Umbilical cord (tissue), 2 donors: ENCODE results near the gene RAD51B. TPM values are rescaled to one million over a fixed set of nuclear protein-coding genes. Genes with fewer than 3 reads are reported as not detected.
A peak's percentile ranks its signal among the peaks of the same experiment; 100 is the strongest.
"Not testable (repeated sequence)": the region's sequence is repeated elsewhere in the genome, so short reads cannot be mapped to it uniquely, and the experiment has no call there.

Experiments
- DNase-seq: peaks from one replicate; pipeline ENCODE4 v3.0.0-alpha.2; 2015; ENCODE audit warnings: low spot score
- total RNA-seq: library from RNA; depleted of rRNA; stranded (reverse); fragments of >200 nt; gene quantifications from one replicate; pipeline ENCODE4 v1.2.3, GENCODE V29; 2014; ENCODE audit warnings: low replicate concordance; ENCODE audit not compliant: insufficient read depth

RAD51B gene
- total RNA-seq, 1 donor from 2014 or later, result 34.2 TPM

DNA sequence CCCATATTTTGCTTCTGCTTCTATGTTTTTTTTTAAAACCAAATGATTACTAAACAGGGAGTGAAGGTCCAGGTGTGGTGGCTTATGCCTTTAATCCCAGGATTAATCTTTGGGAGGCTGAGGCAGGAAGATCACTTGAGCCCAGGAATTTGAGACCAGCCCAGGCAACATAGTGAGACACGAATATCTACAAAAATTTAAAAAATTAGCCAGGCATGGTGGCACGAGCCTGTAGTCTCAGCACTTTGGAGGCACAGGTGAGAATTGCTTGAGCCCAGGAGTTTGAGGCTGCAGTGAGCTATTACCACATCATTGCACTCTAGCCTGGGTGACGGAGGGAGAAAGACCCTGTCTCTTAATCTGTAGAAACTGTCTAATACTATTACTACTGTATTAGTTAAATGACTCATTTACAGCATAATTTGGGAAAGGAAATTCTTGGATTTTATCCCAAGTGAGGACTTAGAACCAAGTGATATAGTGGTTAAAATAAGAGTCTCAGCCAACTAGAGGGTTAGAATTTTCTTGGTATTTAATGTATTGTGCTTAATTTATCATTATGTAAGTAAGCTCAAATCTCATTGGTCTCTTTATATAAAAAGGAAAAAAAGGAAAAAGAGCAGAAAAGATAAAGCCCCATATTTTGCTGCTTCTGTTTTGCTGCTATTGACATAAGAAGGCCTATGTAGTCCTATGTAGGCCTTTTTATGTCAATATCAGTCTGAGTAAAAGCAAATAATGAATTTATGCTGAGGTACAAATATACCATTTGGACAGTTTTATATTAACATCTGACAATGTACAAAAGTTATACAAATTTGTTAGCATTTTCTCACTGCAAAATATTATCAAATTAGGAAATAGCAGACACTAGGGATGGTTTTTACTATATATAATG lies 163.4 kb downstream of the RAD51B start:
- DNase-seq, result no peak

DNA sequence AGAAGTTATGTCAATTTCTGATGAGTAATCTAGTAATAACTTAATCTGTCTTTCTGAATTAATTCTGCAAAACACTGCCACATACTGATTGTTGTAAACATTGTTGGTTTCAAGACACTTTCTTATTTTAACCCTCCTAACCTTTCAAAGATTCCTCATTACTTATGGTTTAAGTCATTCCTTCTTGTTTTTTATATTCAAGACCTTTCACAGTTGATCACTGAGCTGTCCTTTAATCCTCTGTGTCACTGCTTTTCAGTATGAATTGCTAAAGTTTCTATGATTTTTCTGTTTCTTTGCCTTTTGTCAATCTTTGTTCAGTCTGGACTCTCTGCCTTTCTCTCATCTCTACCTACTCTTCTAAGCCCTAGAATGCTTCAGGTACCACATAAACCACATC lies 164.7 kb downstream of the RAD51B start:
- no peak for DNase-seq

DNA sequence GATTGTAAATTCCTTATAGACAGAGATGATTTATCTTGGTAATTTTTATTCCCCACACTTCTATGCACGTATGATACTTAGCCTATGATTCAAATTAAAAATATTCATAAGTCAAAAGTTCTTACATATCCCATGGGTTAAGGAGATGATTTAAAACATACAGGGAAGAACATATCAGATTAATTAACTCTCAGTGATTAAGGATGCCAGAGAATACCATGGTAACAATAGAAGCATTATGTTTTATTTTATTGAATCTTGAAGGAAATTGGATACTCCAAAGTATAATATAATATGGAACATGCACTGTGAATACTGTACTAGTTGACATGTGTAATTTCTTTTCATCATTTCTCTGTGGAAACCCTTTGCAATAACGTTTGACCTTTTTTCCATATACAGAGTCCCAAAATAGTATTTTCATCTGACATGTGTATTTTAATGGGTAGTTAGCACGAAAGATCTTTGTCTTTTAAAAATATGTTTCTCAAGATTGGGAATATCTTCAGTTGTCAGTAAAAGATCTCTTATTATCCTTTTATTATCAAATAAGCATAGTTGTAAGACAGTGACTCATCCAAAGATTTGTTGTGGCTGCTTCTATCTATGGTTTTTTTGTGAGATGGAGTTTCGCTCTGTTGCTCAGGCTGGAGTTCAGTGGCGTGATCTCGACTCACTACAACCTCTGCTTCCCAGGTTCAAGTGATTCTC lies 166.7 kb downstream of the RAD51B start:
- peak; percentile 86 for DNase-seq

DNA sequence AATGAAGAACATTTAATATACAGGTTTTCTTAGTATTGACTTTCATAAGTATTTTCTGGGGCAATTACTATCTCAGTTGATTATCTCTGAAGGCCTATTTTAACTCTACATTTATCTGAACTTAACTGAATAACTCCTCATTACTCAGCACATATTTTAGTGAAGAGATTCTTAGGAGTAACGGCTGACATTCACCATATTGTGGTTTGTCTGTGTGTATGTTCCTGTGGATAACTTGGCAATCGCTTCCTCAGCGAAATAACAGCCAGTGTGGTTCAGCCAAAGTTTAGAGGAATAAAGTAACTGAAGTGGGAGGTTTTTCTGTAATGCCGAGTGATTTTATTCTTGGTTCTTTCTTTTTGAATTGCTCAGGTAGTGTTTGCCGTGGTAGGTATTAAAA lies 168.0 kb downstream of the RAD51B start:
- peak; percentile 96 for DNase-seq

DNA sequence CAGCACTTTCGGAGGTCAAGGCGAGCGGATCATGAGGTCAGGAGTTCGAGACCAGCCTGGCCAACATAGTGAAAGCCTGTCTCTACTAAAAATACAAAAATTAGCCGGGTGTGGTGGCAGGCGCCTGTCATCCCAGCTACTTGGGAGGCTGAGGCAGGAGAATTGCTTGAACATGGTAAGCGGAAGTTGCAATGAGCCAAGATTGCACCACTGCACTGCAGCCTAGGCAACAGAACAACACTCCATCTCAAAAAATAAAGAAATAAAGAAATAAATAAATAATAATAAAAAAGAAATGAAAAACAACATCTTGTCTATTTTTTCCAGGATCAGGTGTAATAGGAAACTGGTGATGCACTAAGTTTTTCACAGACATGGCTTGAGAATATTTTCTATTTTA lies 168.6 kb downstream of the RAD51B start:
- DNase-seq, result not testable (repeated sequence)

DNA sequence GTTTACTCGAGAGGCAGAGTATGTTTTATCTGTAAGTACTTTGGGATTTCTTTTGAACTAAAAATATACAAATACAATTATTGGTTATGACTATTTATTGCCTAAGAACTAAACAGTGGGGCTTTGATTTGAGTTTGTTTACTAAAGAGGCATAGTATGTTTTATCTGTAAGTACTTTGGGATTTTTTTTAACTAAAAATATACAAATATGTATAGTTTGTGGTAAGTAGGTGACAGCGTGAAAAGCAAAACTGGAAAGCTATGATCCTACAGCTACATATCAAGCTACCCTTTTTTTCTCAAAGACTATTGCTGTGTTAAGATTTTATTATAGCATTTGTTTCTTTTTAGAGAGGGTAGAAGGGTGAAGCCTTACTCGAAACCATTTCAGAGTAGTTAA lies 171.0 kb downstream of the RAD51B start:
- no peak for DNase-seq

DNA sequence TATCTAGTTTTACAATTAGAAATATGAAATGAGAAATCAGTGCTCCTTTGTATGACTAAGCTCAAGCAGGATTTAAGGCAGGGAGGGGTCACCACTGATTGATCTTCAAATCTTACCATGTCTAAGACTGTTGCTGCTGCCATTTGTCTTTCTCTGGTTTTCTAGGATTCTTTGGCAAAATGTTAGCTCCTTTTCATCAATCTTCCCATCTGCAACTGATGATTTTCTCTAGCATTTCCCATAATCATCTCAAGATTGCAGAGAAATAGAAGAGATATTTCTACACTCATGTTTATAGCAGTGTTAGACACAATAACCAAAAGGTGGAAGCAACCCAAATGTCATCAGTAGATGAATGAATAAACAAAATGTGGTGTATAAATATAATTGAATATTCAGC lies 175.0 kb downstream of the RAD51B start:
- DNase-seq, result no peak

DNA sequence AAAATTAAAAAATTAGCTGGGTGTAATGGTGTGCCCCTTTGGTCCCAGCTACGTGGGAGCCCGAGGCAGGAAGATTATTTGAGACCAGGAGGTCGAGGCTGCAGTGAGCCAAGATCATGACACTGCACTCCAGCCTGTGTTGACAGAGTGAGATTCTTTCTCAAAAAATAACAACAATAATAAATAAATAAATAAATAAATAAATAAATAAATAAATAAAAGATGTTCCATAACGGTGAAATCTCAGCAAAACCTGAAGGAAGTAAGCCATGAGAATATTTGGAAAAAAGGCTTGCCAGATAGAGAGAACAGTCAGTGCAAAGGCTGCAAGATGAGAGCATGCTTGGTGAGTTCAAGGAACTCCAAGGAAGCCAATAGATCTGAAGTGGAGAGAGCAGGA lies 176.7 kb downstream of the RAD51B start:
- DNase-seq, result no peak

DNA sequence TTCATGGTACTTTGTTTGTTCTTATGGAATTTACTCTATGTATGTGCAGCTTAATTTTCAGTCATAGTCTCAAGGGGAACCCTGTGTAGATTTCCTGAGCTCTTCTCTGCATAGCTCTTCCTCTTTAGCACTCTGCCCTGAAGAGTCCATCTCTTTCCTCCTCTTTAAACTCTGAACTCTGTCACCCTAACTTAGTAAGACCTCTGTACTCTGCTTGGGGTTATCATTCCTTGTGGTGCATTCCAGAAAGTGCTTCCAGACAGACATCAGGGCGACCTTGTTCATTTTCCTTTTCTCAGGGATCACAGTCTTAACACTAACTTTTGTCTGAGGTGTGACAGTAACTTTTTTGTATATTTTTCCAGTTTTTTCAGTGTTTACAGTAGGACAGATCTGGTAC lies 179.3 kb downstream of the RAD51B start:
- DNase-seq, result no peak

DNA sequence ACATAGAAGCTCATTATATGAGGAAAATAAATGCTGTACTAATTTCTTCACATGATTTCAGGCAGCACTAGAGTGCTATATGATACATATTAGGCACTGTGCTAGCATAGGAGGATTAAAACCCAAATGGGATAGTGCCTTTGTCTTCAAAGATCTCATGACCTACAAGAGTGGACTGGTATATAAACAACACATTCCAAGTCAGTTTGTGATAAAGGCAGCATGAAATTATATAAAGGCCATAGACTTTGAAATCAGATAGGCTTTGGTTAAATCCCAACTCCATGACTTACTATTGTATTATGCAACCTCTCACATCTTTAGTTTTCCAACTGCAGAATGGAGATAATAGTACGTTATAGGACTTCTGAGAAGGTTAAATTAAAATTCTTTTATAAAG lies 179.7 kb downstream of the RAD51B start:
- no peak for DNase-seq

DNA sequence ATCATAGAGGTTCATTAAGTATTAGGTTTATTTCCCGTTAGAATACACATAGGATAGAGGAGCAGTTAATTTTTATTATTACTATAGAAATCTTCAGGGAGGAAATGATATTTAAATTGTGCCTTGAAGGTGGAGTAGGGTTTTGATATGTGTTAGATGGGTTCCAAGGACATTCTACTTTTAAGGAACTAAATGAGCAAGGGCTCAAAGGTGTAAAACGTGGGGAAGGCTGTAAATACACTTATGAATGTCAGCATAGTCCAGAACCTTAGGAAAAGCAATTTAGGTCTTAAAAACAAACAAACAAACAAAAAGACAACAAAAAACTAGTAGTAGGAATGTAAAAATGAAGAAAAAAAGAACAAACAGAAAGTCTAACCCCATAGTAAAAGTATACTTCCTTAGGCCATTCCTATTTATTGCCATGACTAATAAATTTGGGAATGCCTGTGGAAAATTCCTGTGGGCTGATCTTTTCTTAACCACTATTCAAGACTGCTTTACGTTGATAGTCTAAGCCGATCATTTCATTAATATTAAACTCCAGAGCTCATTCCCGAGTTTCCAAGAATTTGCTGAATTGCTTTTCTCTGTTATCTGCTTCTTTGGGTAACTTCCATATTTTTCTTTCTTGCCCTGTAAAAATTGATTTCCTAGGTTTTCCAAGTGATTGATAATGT lies 180.3 kb downstream of the RAD51B start:
- peak; percentile 84 for DNase-seq

DNA sequence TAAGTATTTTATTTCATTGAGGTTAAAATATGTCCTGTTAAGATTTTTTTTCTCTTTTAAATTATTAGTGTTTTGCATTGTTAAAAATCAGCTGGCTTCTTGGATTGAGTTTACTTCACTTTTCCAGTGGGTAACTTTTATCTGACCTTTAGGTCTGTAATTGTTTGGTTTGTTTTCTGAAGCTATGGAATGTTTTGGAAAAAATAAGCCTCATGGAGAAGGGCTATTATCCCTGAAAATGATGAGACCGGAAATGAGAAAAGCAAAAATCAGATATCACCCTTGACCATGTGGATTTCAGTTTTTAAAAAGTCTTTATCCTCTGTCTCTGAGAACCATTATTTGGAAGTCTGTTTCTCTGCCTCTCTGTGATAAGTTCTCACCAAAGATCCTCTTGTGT lies 180.9 kb downstream of the RAD51B start:
- DNase-seq, result no peak

DNA sequence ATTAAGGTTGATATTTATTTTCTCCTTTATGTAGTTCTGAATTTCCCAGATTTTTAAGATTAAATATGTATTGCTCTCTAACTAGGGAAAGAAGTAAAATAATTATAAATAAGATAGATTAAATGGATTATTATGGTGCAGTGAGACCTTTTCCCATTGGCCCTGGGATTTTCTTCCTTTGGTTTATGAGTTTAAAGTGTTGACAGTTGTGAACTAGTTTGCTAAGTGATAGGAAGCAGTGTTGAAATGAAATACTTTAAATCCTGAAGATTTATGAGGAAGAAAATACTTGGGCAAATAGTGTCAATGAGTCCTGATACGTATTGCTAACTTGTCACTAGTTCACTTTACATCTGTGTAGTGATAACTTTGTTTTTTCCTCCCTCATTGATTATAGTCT lies 188.9 kb downstream of the RAD51B start:
- no peak for DNase-seq

DNA sequence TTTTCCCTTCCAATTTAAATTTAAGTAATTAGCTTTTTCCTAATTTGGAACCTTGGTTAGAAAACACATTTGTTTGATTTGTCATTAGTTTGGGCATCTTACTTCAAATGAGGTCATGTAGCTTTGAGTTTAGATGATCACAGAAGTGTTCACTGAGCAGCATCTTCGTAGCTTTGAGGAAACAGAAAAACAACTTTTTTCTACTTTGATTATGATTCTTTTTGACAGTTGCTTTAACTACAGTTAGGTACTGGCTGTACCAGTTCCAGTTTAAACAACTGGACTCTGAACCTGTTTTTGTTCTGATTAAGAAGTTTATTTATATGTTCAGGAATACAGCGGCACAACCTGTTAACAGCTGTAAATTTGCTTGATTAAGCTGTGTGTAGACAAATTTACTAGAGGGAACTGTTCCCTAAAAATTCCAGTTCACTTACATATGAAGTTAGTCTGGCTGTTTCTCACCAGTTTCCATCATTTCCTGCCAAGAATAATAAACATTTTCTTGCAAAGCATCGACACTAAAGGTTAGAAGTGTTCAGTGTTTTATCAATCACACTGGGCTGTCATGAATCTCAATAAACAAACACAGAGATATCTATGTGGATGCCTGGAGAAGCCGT lies 191.9 kb downstream of the RAD51B start:
- DNase-seq, result peak; percentile 71

DNA sequence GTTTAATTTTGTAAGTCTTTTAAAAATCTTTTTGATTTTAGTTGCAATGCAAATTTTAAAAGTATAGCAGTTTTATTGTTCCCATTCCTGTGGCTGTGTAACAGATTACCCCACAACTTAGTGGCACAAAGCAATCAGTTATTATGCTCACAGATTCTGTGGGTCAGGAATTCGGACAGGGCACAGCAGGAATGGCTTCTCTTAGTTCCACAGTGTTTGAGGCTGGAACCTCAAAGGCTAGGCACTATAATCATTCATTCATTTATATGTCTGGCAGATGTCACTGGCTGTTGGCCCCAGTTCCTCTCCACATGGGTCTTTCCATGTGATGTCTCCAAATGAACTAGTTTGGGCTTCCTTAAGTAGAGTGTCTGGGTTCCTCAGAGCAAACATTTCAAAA lies 193.3 kb downstream of the RAD51B start:
- no peak for DNase-seq

DNA sequence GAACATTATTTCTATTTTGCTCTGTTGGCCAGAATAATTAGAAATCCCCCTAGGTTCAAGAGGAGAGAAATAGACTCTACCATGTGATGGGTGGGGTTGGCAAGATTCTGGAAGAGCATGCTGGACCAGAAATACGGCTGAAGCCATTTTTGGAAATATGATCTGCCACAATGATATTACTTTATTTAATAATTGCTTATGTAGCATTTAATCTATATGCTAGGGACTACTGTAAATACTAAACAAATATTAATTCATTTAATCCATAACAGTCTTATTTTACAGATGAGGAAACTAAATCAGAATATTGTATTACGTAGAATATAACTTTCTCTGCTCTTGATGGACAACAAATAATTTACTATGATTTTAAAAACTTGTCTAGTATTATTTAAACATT lies 193.7 kb downstream of the RAD51B start:
- DNase-seq, result no peak

DNA sequence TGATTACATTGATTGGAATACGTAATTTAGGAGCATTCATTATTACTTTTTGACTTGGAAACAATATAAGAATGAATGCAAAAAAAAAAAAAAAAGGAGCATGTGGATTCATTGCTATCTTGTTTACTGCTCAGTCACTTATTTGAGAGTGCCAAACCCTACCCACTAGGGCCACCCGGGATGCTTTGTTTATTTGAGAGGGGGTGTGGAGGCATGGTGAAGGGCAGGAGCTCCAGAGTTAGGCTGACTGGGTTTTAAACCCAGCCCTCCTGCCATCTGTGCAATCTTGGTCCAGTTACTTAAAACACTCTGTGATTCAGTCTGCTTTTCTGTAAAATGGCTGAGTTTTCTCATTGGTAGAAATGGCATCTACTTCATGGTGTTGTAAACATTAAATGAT lies 195.2 kb downstream of the RAD51B start:
- no peak for DNase-seq

DNA sequence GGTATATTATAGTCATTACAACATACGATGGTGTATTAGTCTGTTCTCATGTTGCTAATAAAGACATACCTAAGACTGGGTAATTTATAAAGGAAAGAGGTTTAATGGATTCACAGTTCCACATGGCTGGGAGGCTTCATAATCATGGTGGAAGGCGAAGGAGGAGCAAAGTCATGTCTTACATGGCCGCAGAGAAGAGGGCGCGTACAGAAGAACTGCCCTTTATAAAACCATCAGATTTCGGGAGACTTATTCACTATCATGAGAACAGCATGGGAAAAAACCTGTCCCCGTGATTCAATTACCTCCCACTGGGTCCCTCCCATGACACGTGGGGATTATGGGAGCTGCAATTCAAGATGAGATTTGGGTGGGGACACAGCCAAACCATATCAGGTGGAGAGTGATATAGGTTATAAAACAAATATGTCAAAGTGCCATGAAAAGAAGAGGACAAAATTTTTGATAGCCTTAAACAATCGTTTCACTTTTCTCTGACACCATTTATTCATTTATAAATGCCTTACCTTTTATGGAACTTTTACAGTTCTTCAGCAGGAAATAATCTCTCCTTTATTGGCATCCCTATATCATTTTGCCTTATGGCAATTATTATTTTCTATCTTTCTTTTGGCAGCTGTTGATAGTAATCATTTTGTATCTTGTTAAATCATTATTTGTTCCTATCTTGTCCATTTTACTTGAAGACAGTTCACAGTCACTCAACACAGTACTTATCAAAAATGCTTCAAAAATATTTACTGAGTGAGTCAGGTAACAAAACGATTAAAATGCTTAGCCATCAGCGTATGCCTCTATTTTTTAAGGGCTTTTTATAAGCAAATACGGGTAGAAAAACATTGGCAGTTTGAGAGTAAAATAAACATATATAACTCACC lies 196.0 kb downstream of the RAD51B start:
- no peak for DNase-seq

DNA sequence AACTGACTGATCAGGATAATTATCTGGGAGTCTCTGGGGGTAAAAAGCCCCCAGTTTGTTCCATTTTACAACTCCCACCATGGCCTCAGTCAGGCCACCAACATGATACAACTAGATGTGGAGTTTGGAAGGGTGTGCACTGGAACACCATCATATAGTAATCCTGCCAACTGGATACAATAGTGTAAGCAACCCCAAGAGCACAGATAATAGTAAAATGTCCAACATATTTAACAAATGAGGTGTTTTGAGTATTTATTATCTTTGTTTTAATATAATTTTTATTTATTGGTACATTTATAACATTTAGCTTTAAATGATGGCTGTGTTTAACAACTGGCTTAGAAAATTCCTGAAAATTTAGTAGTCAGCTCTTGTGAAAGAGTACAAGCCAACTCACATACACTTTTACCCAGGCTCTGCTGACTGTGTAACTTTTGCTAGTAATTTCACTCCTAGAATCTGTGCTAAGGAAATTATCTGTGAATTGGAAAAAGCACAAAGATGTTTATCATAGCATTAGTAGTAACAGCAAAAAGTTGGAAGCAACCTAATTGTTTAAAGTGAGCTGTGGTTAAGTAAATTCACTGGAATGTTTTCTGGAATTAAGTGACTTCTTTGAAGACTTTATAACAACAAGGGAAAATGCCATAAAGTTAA lies 196.8 kb downstream of the RAD51B start:
- no peak for DNase-seq

DNA sequence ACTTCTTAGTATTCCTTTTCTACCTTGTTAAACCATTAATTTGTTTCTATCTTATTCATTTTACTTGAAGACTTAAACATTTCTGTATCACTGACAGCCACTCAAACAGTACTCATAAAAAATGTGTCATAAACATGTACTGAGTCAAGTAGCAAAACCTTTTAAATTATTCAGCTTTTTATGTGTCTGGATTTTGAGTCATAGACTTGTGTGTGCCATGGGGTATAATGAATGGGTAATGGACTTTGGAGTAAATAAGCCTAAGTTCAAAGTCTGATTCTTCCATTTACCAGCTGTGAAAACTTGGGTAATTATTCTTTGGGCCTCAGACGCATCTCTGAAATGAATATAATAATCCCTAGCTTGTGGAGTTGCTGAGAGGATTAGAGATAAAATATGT lies 199.0 kb downstream of the RAD51B start:
- no peak for DNase-seq
